H9 (cell line): ENCODE measurements around the gene GAS2. TPM values are rescaled to one million over a fixed set of nuclear protein-coding genes. Genes with fewer than 3 reads are reported as not detected.

Source experiments
- DNase-seq: peaks from one replicate; pipeline ENCODE4 v3.0.0-alpha.2; 2017
- H2AFZ ChIP-seq: one replicate; pipeline ENCODE4 v1.6.1; 2013; ENCODE audit warnings: mild to moderate bottlenecking, low read length, control low read depth, moderate library complexity
- H2AK5ac ChIP-seq: 2 replicates; pipeline ENCODE4 v1.6.1; 2013; ENCODE audit warnings: low read length, control low read depth, mixed read lengths; ENCODE audit not compliant: insufficient read length
- H2BK120ac ChIP-seq: one replicate; pipeline ENCODE4 v1.6.1; 2013; ENCODE audit warnings: low read depth, mild to moderate bottlenecking, low read length, control low read depth, inconsistent platforms; ENCODE audit not compliant: poor library complexity, severe bottlenecking
- H2BK12ac ChIP-seq: 2 replicates; pipeline ENCODE4 v1.6.1; 2013; ENCODE audit warnings: low read length, control low read depth, mixed read lengths, low read depth; ENCODE audit not compliant: insufficient read length
- H2BK15ac ChIP-seq: 2 replicates; pipeline ENCODE4 v1.6.1; 2013; ENCODE audit warnings: low read depth, low read length, control low read depth
- H2BK20ac ChIP-seq: one replicate; pipeline ENCODE4 v1.6.1; 2013; ENCODE audit warnings: low read depth, mild to moderate bottlenecking, low read length, control low read depth, inconsistent platforms; ENCODE audit not compliant: poor library complexity, severe bottlenecking
- H2BK5ac ChIP-seq: 2 replicates; pipeline ENCODE4 v1.6.1; 2013; ENCODE audit warnings: low read length, control low read depth, mixed read lengths; ENCODE audit not compliant: insufficient read length
- H3K14ac ChIP-seq: 2 replicates; pipeline ENCODE4 v1.6.1; 2013; ENCODE audit warnings: low read length, control low read depth; ENCODE audit not compliant: insufficient read depth
- H3K18ac ChIP-seq: 2 replicates; pipeline ENCODE4 v1.6.1; 2013; ENCODE audit warnings: low read depth, mild to moderate bottlenecking, mixed read lengths, low read length, control low read depth; ENCODE audit not compliant: insufficient read length
- H3K23ac ChIP-seq: 2 replicates; pipeline ENCODE4 v1.6.1; 2013; ENCODE audit warnings: low read length, control low read depth, mixed read lengths, low read depth; ENCODE audit not compliant: insufficient read length
- H3K23me2 ChIP-seq: 2 replicates; pipeline ENCODE4 v1.6.1; 2013; ENCODE audit warnings: low read depth, mild to moderate bottlenecking, mixed read lengths, low read length, control low read depth; ENCODE audit not compliant: insufficient read length, poor library complexity, severe bottlenecking
- H3K27ac ChIP-seq: 2 replicates; pipeline ENCODE4 v1.5.1; 2013; ENCODE audit warnings: low read length, control low read depth, mixed read lengths, low read depth; ENCODE audit not compliant: insufficient read length
- H3K27me3 ChIP-seq: 2 replicates; pipeline ENCODE4 v1.6.1; 2013; ENCODE audit warnings: low read length, control low read depth, inconsistent platforms; ENCODE audit not compliant: insufficient read depth
- H3K4ac ChIP-seq: 2 replicates; pipeline ENCODE4 v1.6.1; 2013; ENCODE audit warnings: low read depth, mild to moderate bottlenecking, control low read depth, inconsistent platforms, low read length, moderate library complexity
- H3K4me1 ChIP-seq: 2 replicates; pipeline ENCODE4 v1.6.1; 2013; ENCODE audit warnings: low read length, control low read depth, inconsistent platforms; ENCODE audit not compliant: insufficient read depth
- H3K4me2 ChIP-seq: 2 replicates; pipeline ENCODE4 v1.6.1; 2013; ENCODE audit warnings: low read length, control low read depth, mixed read lengths; ENCODE audit not compliant: insufficient read length, insufficient read depth
- H3K56ac ChIP-seq: 2 replicates; pipeline ENCODE4 v1.6.1; 2013; ENCODE audit warnings: low read depth, mild to moderate bottlenecking, mixed read lengths, low read length, control low read depth; ENCODE audit not compliant: insufficient read length
- H3K79me1 ChIP-seq: 2 replicates; pipeline ENCODE4 v1.6.1; 2013; ENCODE audit warnings: low read depth, mild to moderate bottlenecking, moderate library complexity, low read length, control low read depth, inconsistent platforms; ENCODE audit not compliant: insufficient read depth, poor library complexity, severe bottlenecking
- H3K79me2 ChIP-seq: 2 replicates; pipeline ENCODE4 v1.6.1; 2013; ENCODE audit warnings: low read length, control low read depth, inconsistent platforms; ENCODE audit not compliant: insufficient read depth
- H3K9ac ChIP-seq: 2 replicates; pipeline ENCODE4 v1.6.1; 2013; ENCODE audit warnings: low read length, control low read depth, mixed read lengths; ENCODE audit not compliant: insufficient read length; ENCODE audit errors: extremely low read depth
- H3K9me3 ChIP-seq: one replicate; pipeline ENCODE4 v1.6.1; 2013; ENCODE audit warnings: low read depth, low read length, inconsistent platforms; ENCODE audit not compliant: control insufficient read depth
- H3T11ph ChIP-seq: one replicate; pipeline ENCODE4 v1.6.1; 2013; ENCODE audit warnings: mild to moderate bottlenecking, low read length, control low read depth, inconsistent platforms
- H4K20me1 ChIP-seq: one replicate; pipeline ENCODE4 v1.6.1; 2013; ENCODE audit not compliant: control insufficient read depth, insufficient read length, insufficient read depth
- H4K5ac ChIP-seq: 2 replicates; pipeline ENCODE4 v1.6.1; 2013; ENCODE audit warnings: low read depth, mild to moderate bottlenecking, mixed read lengths, low read length, control low read depth; ENCODE audit not compliant: insufficient read length
- H4K8ac ChIP-seq: replicated peaks from 2 replicates; pipeline ENCODE4 v1.6.1; 2013; ENCODE audit warnings: low read length, control low read depth, mixed read lengths, low read depth; ENCODE audit not compliant: insufficient read length
- H4K91ac ChIP-seq: 2 replicates; pipeline ENCODE4 v1.6.1; 2013; ENCODE audit warnings: low read depth, mild to moderate bottlenecking, moderate library complexity, mixed read lengths, low read length, control low read depth; ENCODE audit not compliant: insufficient read length
- H3K27ac Mint-ChIP-seq, 3 experiments: 2 replicates in 2 of 3; 3 replicates in 1 of 3; pipeline ENCODE4 v1.8.0; 2020 to 2021; ENCODE audit warnings: mixed read lengths in 3 of 3, mild to moderate bottlenecking in 1 of 3, moderate library complexity in 1 of 3
- H3K27me3 Mint-ChIP-seq: 2 replicates; pipeline ENCODE4 v1.8.0; 2021; ENCODE audit warnings: low read depth, mild to moderate bottlenecking, moderate library complexity, mixed read lengths
- H3K36me3 Mint-ChIP-seq, 3 experiments: 2 replicates in 2 of 3; 3 replicates in 1 of 3; pipeline ENCODE4 v1.8.0; 2020 to 2021; ENCODE audit warnings: low read depth in 3 of 3, mixed read lengths in 3 of 3; ENCODE audit not compliant: insufficient read depth in 1 of 3
- H3K4me1 Mint-ChIP-seq, 2 experiments: 2 replicates each; pipeline ENCODE4 v1.8.0; 2020; ENCODE audit warnings: mixed read lengths in 2 of 2
- H3K4me3 Mint-ChIP-seq, 2 experiments: 2 replicates in 1 of 2; 3 replicates in 1 of 2; pipeline ENCODE4 v1.8.0; 2020 to 2021; ENCODE audit warnings: mild to moderate bottlenecking in 2 of 2, mixed read lengths in 2 of 2, moderate library complexity in 1 of 2
- H3K9me3 Mint-ChIP-seq, 2 experiments: 2 replicates in 1 of 2; 3 replicates in 1 of 2; pipeline ENCODE4 v1.8.0; 2020; ENCODE audit warnings: mild to moderate bottlenecking in 2 of 2, mixed read lengths in 2 of 2, moderate library complexity in 1 of 2
- CTCF ChIP-seq: fragments of 200-600 bp; sonication (generic); conservative IDR thresholded peaks from 3 replicates; pipeline ENCODE4 v1.8.0; 2021; ENCODE audit warnings: antibody characterized with exemption, mild to moderate bottlenecking
- WGBS: extraction: QIAGEN DNeasy Blood & Tissue Kit; methylation state at CpG from one replicate; pipeline ENCODE4 v1.1.7; 2013; ENCODE audit warnings: missing lambda C conversion rate, low lambda C conversion rate, mixed read lengths; ENCODE audit not compliant: insufficient read length; ENCODE audit errors: extremely low coverage; 5-methylcytosine and 5-hydroxymethylcytosine counted together
- total RNA-seq: library from RNA; stranded (reverse); gene quantifications from 2 replicates; pipeline ENCODE4 v1.2.1, GENCODE V29; 2021

The GAS2 gene
- total RNA-seq, 1 experiment from 2014 or later, result 1.7 TPM

- no peaks in the 10 kb centered on the region for H3K36me3 Mint-ChIP-seq
- H4K91ac ChIP-seq, result no peak overlapping the region
- no peaks in the 10 kb centered on the region for H3K9me3 ChIP-seq
Measured at GRCh38 chr11:22699388-22699787, 33.0 kb downstream of the GAS2 start.

More at GRCh38 chr11:22699388-22699787, 33.0 kb downstream of the GAS2 start:
- Mint-ChIP-seq H3K27ac (no peak overlapping the region), H3K4me3 (no peak overlapping the region), H3K4me1 (peaks cover 6 to 8% of the 10 kb centered on the region in 2 experiments; a peak in 3 of 4 replicates), H3K9me3 (no peaks in the 10 kb centered on the region), H3K27me3 (no peaks in the 10 kb centered on the region)
- no peak for DNase-seq
- H4K8ac ChIP-seq, result no peak overlapping the region
- no peak overlapping the region for H3K4me2 ChIP-seq
- H3T11ph ChIP-seq, result no peak overlapping the region
- no peak overlapping the region for H3K4ac ChIP-seq
- H2BK15ac ChIP-seq, result no peak overlapping the region
- TF ChIP-seq CTCF, result no peak
- no peak overlapping the region for H3K18ac ChIP-seq
- no peaks in the 10 kb centered on the region for H3K79me2 ChIP-seq
- no peaks in the 10 kb centered on the region for H3K27me3 ChIP-seq
- H2BK12ac ChIP-seq, result no peak overlapping the region
- no peak overlapping the region for H3K27ac ChIP-seq
- no peaks in the 10 kb centered on the region for H3K79me1 ChIP-seq
- H3K9ac ChIP-seq, result no peak overlapping the region
- H2BK5ac ChIP-seq, result no peak overlapping the region
- no peaks in the 10 kb centered on the region for H3K23me2 ChIP-seq
- H3K14ac ChIP-seq, result no peak overlapping the region
- no peaks in the 10 kb centered on the region for H3K4me1 ChIP-seq
- no peaks in the 10 kb centered on the region for H4K20me1 ChIP-seq
- H3K23ac ChIP-seq, result no peak overlapping the region
- no CpG with 5 or more reads among the region's 1 CpG for WGBS
- H2AFZ ChIP-seq, result no peak overlapping the region
- no peak overlapping the region for H2AK5ac ChIP-seq
- H2BK20ac ChIP-seq, result no peak overlapping the region
- H3K56ac ChIP-seq, result no peak overlapping the region
- H4K5ac ChIP-seq, result no peak overlapping the region
- no peak overlapping the region for H2BK120ac ChIP-seq
